ENCODE data around the gene DACT1. TPM values are rescaled to one million over a fixed set of nuclear protein-coding genes. Genes with fewer than 3 reads are reported as not detected.

The DACT1 gene
- polyA plus RNA-seq, 1 experiment: 17.8 TPM

GRCh38 chr14:58629281-58629680 is 8.5 kb upstream of the DACT1 start:
- TF ChIP-seq, protein P1, sequence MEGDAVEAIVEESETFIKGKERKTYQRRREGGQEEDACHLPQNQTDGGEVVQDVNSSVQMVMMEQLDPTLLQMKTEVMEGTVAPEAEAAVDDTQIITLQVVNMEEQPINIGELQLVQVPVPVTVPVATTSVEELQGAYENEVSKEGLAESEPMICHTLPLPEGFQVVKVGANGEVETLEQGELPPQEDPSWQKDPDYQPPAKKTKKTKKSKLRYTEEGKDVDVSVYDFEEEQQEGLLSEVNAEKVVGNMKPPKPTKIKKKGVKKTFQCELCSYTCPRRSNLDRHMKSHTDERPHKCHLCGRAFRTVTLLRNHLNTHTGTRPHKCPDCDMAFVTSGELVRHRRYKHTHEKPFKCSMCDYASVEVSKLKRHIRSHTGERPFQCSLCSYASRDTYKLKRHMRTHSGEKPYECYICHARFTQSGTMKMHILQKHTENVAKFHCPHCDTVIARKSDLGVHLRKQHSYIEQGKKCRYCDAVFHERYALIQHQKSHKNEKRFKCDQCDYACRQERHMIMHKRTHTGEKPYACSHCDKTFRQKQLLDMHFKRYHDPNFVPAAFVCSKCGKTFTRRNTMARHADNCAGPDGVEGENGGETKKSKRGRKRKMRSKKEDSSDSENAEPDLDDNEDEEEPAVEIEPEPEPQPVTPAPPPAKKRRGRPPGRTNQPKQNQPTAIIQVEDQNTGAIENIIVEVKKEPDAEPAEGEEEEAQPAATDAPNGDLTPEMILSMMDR (IDR thresholded peaks at IDR 0.05; ENCODE audit: insufficient read depth, low read depth, low read length): no peak
- no peaks in the 10 kb centered on the region for H3K36me3 ChIP-seq (ENCODE audit: control insufficient read depth, insufficient read depth, low read length)
- no peak for DNase-seq (ENCODE audit: low read depth)
- ChIA-PET CTCF (interaction anchor here (1.0 kb wide), 1 partner anchor 10 kb away, joined by 3 read pairs; no protein-coding TSS in a partner anchor), POLR2A (no interaction called here)
- no peaks in the 10 kb centered on the region; the same call in 1 of the 2 replicates for H3K27me3 ChIP-seq (ENCODE audit: control insufficient read depth, insufficient read depth, low read length)
- no peak overlapping the region for H3K4me3 ChIP-seq (ENCODE audit: low read depth, low read length)

- H3K36me3 ChIP-seq (ENCODE audit: control insufficient read depth, insufficient read depth, low read length): no peaks in the 10 kb centered on the region
- ChIA-PET POLR2A (no interaction called here), CTCF (no interaction called here)
- H3K27me3 ChIP-seq (ENCODE audit: control insufficient read depth, insufficient read depth, low read length): no peaks in the 10 kb centered on the region
- no peak for DNase-seq (ENCODE audit: low read depth)
- TF ChIP-seq, protein P1 (IDR thresholded peaks at IDR 0.05; ENCODE audit: insufficient read depth, low read depth, low read length): no peak
- no peak overlapping the region for H3K4me3 ChIP-seq (ENCODE audit: low read depth, low read length)
Measured at GRCh38 chr14:58631732-58632131, 6.0 kb upstream of the DACT1 start.

DNA sequence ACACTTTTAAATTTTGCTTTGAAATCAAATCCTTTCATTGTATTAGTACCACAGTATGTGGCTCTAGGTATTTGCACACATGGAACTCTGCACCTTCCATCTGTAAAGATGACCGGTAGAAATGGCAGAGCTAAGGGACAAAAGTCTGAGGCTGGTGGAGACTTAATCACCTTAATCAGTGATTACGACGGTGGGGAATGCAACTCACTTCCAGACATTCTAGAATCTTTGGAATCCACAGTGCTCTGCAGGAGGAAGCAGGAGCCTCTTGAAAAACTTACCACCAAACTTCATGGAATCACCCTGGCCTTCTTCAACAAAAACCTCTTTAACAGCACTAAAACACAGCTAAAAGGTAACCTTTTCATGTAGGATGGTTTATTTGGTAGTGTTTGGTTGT is 3.9 kb upstream of the DACT1 start:
- H3K36me3 ChIP-seq (ENCODE audit: control insufficient read depth, insufficient read depth, low read length): no peaks in the 10 kb centered on the region
- H3K4me3 ChIP-seq (ENCODE audit: low read depth, low read length): no peak overlapping the region
- CTCF ChIA-PET: interaction anchor here (0.6 to 2.7 kb wide), 3 partner anchors 20 to 133 kb away, joined by 3 to 10 read pairs (median 3); no protein-coding TSS in a partner anchor
- H3K27me3 ChIP-seq (ENCODE audit: control insufficient read depth, insufficient read depth, low read length): no peaks in the 10 kb centered on the region
- TF ChIP-seq, protein P1 (IDR thresholded peaks at IDR 0.05; ENCODE audit: insufficient read depth, low read depth, low read length): no peak
- POLR2A ChIA-PET: no interaction called here
- no peak for DNase-seq (ENCODE audit: low read depth)

DNA sequence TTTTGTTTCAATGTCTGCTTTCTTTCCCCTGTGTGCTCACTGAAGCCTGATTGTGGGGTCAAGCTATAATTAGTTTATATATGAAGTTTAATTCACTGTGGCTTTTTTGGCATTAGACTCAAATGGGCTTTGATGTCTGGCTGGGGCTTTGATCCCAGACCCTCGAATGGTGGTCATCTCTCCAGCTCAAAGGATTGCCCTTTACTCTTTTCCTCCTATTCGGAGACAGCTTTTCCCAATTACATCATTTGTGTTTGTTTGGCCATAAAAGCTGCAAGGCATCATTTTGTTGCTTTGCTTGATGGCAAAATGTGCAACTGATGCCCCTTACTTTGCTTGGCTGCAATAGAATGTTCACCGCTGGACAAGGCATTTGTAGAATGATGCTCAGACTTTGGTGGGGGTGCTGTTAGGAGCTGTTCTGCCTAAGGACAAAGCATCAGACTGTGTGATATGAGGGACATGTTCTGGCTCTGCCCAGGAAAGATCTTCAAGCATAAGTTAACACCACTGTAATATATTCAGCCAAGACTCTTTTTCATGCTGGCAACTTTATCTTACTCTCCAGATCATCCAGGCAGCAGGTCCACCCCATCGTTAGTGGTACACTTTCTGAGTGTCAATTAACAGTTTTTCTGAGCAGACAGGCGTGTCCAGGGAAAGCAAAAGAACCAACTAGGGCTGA is 3.2 kb upstream of the DACT1 start:
- TF ChIP-seq, protein P1 (IDR thresholded peaks at IDR 0.05; ENCODE audit: insufficient read depth, low read depth, low read length): no peak
- Histone ChIP-seq H3K27me3 (ENCODE audit: control insufficient read depth, insufficient read depth, low read length) (no peaks in the 10 kb centered on the region), H3K36me3 (ENCODE audit: control insufficient read depth, insufficient read depth, low read length) (no peaks in the 10 kb centered on the region), H3K4me3 (ENCODE audit: low read depth, low read length) (no peak overlapping the region)
- CTCF ChIA-PET: interaction anchor here (0.6 to 2.7 kb wide), 2 partner anchors 20 to 134 kb away, joined by 3 to 10 read pairs; no protein-coding TSS in a partner anchor
- POLR2A ChIA-PET: no interaction called here
- no peak for DNase-seq (ENCODE audit: low read depth)

DNA sequence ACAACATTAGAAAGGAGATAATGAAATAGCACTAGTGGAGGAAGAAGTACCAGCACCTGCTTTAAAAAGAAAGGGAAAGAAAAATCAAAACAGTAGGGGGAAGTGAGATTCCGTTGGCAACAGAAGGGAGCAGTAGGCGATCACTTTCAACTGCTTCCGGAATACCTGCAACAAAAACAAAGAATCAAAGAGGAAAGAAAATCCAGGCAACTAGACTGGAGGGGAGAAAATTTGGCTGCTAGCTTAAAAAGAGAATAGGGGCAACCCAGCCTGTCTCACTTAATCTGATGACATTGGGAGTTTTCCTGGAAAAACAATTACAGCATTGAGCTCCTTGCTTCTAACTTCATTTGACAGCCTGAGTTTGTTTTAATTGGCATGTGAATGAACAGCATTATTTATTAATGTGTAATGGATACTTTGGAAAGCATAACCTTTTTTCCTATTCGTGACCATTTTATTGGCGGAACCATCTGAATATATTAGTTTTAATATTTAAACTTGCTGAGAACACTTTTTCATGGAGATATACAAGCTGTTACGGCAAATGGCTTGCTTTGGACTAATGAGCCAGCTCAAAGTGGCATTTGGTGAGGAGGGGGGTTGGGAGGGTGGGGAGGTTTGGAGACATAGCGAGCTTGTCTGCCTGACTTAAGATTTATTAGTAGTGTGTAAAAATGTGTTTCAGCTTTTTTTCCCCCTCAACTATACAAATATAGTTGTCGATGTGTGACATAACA is 2.5 kb upstream of the DACT1 start:
- CTCF ChIA-PET: interaction anchor here (0.7 to 2.7 kb wide), 3 partner anchors 134 to 369 kb away, joined by 3 to 10 read pairs (median 7); no protein-coding TSS in a partner anchor

More for the DNA sequence above, 2.5 kb upstream of the DACT1 start:
- Histone ChIP-seq H3K27me3 (ENCODE audit: control insufficient read depth, insufficient read depth, low read length) (no peaks in the 10 kb centered on the region), H3K4me3 (ENCODE audit: low read depth, low read length) (no peak overlapping the region), H3K36me3 (ENCODE audit: control insufficient read depth, insufficient read depth, low read length) (no peaks in the 10 kb centered on the region)
- DNase-seq (ENCODE audit: low read depth): no peak
- POLR2A ChIA-PET: no interaction called here
- TF ChIP-seq, protein P1 (IDR thresholded peaks at IDR 0.05; ENCODE audit: insufficient read depth, low read depth, low read length): no peak
